ENCODE data around the gene EXT2. TPM values are rescaled to one million over a fixed set of nuclear protein-coding genes. Genes with fewer than 3 reads are reported as not detected.

Gene EXT2
- total RNA-seq, 1 experiment from 2014 or later: 39.1 TPM

DNA sequence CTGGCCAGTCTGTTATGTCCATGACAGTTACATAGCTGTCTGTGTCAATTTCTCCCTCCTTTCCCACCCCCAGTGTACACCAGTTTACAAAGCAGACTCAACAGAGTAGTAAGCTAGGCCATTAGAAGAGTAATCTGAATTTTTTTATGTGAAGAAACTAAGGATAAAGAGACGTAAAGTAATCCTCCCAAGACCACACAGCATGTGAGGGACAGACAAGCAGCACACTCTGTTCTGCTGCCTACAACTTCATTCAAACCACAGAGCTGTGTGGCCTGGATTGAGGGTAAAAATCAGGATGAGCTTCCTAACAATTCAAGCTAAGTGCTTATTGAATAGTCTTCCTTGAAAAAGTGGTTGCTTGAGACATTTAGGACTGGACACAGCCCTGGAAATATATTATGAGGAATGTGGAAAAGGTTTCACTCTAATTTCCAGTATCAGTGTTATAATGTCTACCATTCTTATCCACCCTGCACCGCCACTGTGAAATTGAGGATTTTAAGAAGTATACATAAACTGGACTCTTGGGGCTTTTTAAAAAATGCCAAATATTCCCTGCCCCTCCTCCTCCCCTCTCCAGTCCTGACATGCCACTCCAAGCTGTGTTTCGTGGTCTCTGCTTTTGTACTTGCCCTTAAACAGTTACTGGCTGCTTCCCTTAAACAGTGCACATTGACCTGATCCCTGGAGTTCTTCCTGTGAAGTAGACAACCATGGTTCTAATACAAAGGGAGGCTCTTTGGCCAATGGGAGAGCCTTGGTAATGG is 40.9 kb downstream of the EXT2 start:
- POLR2A ChIA-PET: no interaction called here
- H3K27ac Mint-ChIP-seq: no peak overlapping the region
- peaks cover 4% of the 10 kb centered on the region for H3K4me1 Mint-ChIP-seq
- no peak overlapping the region for H3K4me3 Mint-ChIP-seq
- H3K27me3 Mint-ChIP-seq (ENCODE audit: low read depth): no peaks in the 10 kb centered on the region
- CTCF ChIA-PET: interaction anchor here (1.0 kb wide), 1 partner anchor 41 kb away, joined by 4 read pairs; the partner anchor contains the start of gene EXT2
- H3K9me3 Mint-ChIP-seq: no peaks in the 10 kb centered on the region
- H3K36me3 Mint-ChIP-seq: no peaks in the 10 kb centered on the region
- TF ChIP-seq, protein P1, sequence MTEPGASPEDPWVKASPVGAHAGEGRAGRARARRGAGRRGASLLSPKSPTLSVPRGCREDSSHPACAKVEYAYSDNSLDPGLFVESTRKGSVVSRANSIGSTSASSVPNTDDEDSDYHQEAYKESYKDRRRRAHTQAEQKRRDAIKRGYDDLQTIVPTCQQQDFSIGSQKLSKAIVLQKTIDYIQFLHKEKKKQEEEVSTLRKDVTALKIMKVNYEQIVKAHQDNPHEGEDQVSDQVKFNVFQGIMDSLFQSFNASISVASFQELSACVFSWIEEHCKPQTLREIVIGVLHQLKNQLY (CRISPR knock-in tag; IDR thresholded peaks at IDR 0.05): no peak
- no peak for TF ChIP-seq IRF2 (CRISPR knock-in tag; IDR thresholded peaks at IDR 0.05; ENCODE audit: borderline replicate concordance, low read depth)
- DNase-seq (ENCODE audit: low spot score): no peak
- no peak for ATAC-seq

DNA sequence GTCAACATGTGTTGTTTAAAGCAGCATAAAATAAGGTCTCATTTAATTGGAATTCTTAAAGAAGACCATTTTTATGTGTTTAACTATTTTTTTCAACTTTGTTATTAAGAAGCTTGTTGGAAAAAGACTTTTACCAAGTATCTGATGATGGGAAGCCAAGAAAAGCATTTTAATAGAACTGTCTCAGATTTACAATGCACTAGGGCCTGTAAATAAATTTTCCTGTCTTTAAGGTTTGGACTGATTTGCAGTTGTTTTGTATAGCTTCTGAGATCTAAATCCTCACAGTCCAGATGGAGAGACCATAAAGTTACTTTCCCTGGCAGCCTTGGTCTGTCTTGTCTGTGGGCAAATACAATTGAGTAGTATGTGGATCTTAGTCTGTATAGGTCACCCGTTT is 41.6 kb downstream of the EXT2 start:
- ATAC-seq: no peak
- TF ChIP-seq MYBL2 (CRISPR knock-in tag; IDR thresholded peaks at IDR 0.05) (no peak), JUN (CRISPR knock-in tag; IDR thresholded peaks at IDR 0.05) (no peak), TP53 (CRISPR knock-in tag; IDR thresholded peaks at IDR 0.05) (no peak), SOX15 (CRISPR knock-in tag; IDR thresholded peaks at IDR 0.05) (no peak), EMX1 (CRISPR knock-in tag; IDR thresholded peaks at IDR 0.05) (no peak)
- TF ChIP-seq, protein P2, sequence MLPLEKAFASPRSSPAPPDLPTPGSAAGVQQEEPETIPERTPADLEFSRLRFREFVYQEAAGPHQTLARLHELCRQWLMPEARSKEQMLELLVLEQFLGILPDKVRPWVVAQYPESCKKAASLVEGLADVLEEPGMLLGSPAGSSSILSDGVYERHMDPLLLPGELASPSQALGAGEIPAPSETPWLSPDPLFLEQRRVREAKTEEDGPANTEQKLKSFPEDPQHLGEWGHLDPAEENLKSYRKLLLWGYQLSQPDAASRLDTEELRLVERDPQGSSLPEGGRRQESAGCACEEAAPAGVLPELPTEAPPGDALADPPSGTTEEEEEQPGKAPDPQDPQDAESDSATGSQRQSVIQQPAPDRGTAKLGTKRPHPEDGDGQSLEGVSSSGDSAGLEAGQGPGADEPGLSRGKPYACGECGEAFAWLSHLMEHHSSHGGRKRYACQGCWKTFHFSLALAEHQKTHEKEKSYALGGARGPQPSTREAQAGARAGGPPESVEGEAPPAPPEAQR (CRISPR knock-in tag; IDR thresholded peaks at IDR 0.05): no peak
- TF ChIP-seq, protein P3, sequence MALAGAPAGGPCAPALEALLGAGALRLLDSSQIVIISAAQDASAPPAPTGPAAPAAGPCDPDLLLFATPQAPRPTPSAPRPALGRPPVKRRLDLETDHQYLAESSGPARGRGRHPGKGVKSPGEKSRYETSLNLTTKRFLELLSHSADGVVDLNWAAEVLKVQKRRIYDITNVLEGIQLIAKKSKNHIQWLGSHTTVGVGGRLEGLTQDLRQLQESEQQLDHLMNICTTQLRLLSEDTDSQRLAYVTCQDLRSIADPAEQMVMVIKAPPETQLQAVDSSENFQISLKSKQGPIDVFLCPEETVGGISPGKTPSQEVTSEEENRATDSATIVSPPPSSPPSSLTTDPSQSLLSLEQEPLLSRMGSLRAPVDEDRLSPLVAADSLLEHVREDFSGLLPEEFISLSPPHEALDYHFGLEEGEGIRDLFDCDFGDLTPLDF (CRISPR knock-in tag; IDR thresholded peaks at IDR 0.05): no peak
- H3K27me3 Mint-ChIP-seq (ENCODE audit: low read depth): no peaks in the 10 kb centered on the region
- no peaks in the 10 kb centered on the region for H3K9me3 Mint-ChIP-seq
- no peak for DNase-seq (ENCODE audit: low spot score)
- POLR2A ChIA-PET: interaction anchor here (0.7 kb wide), 1 partner anchor 106 kb away, joined by 4 read pairs; no protein-coding TSS in a partner anchor
- no peak overlapping the region for H3K4me3 Mint-ChIP-seq
- H3K4me1 Mint-ChIP-seq: peaks cover 4% of the 10 kb centered on the region
- no peak overlapping the region for H3K27ac Mint-ChIP-seq
- CTCF ChIA-PET: no interaction called here
- no peaks in the 10 kb centered on the region for H3K36me3 Mint-ChIP-seq

DNA sequence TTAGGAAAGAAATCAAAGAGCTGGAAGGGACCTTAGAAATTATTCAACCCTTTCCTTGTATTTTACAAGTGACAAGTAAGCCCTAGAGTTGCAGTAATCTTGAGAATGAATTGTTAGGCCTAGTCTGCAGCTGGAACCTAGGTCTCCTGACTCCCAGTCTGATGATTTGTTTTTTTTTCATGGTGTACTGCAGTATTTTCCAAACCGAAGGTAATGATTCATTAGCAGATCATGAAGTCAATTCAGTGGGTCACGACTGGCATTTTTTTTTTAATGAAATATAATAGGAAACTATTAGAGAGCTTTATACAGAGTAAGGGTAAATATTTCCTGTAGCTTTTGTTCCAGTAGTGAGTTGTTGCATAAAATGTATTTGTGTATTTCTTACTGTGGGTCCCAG is 42.8 kb downstream of the EXT2 start:
- Mint-ChIP-seq H3K36me3 (no peaks in the 10 kb centered on the region), H3K27ac (no peak overlapping the region), H3K4me1 (peaks cover 4% of the 10 kb centered on the region), H3K9me3 (no peaks in the 10 kb centered on the region), H3K4me3 (no peak overlapping the region), H3K27me3 (ENCODE audit: low read depth) (no peaks in the 10 kb centered on the region)
- ATAC-seq (no peak), DNase-seq (ENCODE audit: low spot score) (no peak)
- ChIA-PET POLR2A (no interaction called here), CTCF (no interaction called here)
- TF ChIP-seq, protein P4, sequence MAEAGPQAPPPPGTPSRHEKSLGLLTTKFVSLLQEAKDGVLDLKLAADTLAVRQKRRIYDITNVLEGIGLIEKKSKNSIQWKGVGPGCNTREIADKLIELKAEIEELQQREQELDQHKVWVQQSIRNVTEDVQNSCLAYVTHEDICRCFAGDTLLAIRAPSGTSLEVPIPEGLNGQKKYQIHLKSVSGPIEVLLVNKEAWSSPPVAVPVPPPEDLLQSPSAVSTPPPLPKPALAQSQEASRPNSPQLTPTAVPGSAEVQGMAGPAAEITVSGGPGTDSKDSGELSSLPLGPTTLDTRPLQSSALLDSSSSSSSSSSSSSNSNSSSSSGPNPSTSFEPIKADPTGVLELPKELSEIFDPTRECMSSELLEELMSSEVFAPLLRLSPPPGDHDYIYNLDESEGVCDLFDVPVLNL (CRISPR knock-in tag; IDR thresholded peaks at IDR 0.05; ENCODE audit: borderline replicate concordance, low read depth): no peak
- no peak for TF ChIP-seq MYBL2 (CRISPR knock-in tag; IDR thresholded peaks at IDR 0.05)
- TF ChIP-seq RELA (CRISPR knock-in tag; IDR thresholded peaks at IDR 0.05; ENCODE audit: borderline replicate concordance): no peak
- TF ChIP-seq ZNF121 (CRISPR knock-in tag; IDR thresholded peaks at IDR 0.05): no peak
- TF ChIP-seq, protein P5, sequence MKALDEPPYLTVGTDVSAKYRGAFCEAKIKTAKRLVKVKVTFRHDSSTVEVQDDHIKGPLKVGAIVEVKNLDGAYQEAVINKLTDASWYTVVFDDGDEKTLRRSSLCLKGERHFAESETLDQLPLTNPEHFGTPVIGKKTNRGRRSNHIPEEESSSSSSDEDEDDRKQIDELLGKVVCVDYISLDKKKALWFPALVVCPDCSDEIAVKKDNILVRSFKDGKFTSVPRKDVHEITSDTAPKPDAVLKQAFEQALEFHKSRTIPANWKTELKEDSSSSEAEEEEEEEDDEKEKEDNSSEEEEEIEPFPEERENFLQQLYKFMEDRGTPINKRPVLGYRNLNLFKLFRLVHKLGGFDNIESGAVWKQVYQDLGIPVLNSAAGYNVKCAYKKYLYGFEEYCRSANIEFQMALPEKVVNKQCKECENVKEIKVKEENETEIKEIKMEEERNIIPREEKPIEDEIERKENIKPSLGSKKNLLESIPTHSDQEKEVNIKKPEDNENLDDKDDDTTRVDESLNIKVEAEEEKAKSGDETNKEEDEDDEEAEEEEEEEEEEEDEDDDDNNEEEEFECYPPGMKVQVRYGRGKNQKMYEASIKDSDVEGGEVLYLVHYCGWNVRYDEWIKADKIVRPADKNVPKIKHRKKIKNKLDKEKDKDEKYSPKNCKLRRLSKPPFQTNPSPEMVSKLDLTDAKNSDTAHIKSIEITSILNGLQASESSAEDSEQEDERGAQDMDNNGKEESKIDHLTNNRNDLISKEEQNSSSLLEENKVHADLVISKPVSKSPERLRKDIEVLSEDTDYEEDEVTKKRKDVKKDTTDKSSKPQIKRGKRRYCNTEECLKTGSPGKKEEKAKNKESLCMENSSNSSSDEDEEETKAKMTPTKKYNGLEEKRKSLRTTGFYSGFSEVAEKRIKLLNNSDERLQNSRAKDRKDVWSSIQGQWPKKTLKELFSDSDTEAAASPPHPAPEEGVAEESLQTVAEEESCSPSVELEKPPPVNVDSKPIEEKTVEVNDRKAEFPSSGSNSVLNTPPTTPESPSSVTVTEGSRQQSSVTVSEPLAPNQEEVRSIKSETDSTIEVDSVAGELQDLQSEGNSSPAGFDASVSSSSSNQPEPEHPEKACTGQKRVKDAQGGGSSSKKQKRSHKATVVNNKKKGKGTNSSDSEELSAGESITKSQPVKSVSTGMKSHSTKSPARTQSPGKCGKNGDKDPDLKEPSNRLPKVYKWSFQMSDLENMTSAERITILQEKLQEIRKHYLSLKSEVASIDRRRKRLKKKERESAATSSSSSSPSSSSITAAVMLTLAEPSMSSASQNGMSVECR (CRISPR knock-in tag; IDR thresholded peaks at IDR 0.05; ENCODE audit: borderline replicate concordance): no peak
- no peak for TF ChIP-seq ZNF263 (CRISPR knock-in tag; IDR thresholded peaks at IDR 0.05; ENCODE audit: low read depth)
- no peak for TF ChIP-seq ZNF423 (CRISPR knock-in tag; IDR thresholded peaks at IDR 0.05)
- no peak for TF ChIP-seq PRRX2 (CRISPR knock-in tag; IDR thresholded peaks at IDR 0.05)

All from WTC11 (cell line).